Cerebellar cortex (tissue), 1 donor: ENCODE results near the gene C2orf68.
A peak's percentile ranks its signal among the peaks of the same experiment; 100 is the strongest.
"Not testable (repeated sequence)": the region's sequence is repeated elsewhere in the genome, so short reads cannot be mapped to it uniquely, and the experiment has no call there.

Source experiments
- DNase-seq: peaks from one replicate; pipeline ENCODE4 v3.0.0-alpha.2; 2015; ENCODE audit warnings: low spot score

The C2orf68 gene

DNA sequence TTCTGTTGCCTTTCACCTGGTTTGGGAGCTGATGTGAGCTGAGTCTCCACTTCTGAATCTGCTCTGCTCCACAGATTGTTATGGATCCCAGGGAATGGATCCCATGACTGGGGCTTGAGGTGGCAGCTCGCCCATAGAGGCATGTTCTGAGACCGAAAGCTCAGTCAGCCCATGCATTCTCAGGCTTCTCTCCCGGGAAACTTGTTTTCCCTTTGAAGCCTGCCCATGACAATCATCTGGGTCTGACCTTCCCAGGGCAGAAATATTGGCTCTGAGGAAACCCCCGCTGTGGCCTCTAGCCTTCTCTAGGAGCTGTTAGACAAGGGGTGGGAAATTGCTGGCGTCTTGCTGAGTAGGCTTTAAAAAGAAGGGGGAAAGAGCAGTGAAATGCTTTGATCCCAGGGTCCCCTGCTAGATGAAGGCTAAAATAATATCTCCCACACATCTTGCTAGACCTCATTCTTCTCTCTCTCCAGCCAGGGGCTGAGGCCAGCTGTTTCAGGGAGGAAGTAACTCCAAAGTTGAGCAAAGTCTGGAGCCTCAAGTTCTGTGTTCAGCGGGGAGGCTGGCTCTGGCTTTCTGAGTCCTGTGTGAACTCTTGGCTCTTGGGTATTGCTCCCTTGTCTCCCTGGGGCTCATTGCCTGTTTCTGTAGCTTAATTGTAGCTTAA, 32.5 kb downstream of the C2orf68 start:
- DNase-seq, result no peak

- DNase-seq, result no peak
These were observed 33.4 kb downstream of the C2orf68 start for GRCh38 chr2:85578243-85579180.

- DNase-seq, result peak; percentile 34
These were observed 34.3 kb downstream of the C2orf68 start, which contains the start of gene VAMP8 for GRCh38 chr2:85577386-85578242. Gene VAMP8 (plus strand): TSS chr2:85577586. CDS start chr2:85577647, 61 bp downstream.

DNA sequence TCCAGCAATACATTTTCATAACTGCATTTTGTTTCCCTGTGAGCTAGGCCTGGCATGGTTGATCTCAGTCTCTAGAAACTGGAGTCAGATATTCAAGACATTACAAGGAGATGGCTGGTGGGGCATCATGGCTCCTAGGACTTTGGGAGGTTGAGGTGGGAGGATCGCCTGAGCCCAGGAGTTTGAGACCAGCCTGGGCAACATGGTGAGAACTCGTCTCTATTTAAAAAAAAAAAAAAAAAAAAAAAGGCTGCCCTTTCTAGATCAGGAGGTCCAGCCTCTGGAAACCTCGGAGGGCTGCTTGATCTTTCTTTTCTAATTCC, 34.8 kb downstream of the C2orf68 start:
- DNase-seq, result no peak

GRCh38 chr2:85575739-85576138, 36.1 kb downstream of the C2orf68 start:
- DNase-seq, result no peak

GRCh38 chr2:85566265-85566664, 45.6 kb downstream of the C2orf68 start:
- no peak for DNase-seq

DNA sequence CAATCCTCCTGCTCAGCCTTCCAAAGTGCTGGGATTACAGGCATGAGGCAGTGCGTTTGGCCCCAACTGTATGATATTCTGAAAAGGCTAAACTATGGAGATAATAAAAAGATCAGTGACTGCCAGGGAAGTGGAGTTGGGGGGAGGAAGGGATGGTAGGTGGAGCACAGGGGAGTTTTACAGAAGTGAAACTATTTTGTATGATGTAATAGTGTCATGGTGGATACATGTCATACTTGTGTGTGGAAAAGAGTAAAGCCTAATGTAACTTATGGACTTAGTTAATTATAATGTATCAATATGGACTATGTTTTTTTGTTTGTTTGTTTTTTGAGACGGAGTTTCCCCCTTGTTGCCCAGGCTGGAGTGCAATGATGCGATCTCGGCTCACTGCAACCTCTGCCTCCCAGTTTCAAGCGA, 47.7 kb downstream of the C2orf68 start:
- DNase-seq, result no peak

DNA sequence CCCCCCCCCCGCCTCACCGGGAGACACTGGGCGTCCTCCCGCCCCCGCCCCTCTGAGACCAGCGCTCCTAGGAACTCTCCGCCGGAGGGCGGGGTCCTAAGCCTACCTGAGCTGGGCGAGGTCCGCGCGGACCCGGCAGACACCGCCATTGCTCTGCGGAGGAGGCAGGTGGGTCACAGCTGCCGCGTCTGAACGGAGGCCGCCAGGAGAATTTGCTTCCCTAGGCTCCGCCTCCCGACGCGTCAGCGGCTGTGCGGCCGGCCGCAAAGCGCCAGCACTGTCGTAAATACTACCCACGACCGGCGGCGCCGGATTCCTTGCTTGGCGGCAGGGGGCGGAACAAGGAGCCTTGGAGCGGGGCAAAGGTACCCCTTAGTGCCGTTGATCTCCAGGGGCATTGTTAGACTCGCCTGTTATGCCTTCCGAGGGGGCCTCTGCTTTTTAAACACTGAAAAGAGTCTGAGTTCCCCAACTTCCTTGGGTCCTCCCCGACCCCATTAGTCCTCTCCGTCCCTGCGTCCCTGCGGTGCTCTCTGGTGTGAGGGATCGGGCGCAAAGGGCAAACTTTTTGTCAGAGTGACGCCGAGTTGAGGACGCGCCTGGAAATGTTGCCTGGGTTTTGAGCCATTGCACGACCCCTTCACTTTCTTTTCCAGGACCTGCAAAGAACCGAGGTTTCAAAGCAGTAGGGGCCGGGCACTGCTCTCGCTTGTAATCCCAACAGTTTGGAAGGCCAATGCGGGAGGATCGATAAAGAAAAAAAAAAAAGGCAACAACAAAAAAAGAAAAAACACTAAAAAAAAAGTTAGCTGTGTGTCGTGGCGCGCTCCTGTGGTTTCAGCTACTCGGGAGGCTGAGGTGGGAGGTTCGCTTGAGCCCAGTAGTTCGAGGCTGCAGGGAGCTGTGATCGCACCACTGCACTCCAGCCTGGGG, 50.3 kb downstream of the C2orf68 start, which contains the start of gene GGCX:
GGCX (minus strand) TSS at position 214 of the 933 bp plus-strand sequence; CDS start at position 149, 65 bp downstream.
- DNase-seq, result peak; percentile 94

DNA sequence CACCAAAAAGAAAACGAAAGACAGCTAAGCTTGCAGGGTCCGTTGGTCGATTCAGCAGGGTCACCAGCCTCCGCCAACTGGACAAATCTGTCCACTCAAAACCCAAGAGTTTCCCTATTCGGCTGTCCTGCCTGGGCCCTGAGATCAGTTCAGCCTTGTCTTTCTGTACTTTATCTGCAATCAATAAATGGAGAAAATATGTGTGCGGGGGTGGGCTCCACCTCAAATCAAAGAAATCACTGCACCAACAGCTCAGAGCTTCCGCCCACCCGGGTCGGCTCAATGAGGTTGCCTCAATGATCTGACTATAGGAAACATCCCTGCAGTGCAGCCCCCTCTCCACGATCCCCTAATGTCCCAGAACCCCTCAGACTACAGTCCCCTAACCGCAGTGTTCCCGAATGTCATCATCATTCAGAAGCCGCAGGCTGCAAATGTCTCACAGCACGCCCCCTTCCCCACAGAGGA, 51.0 kb downstream of the C2orf68 start:
- no peak for DNase-seq

DNA sequence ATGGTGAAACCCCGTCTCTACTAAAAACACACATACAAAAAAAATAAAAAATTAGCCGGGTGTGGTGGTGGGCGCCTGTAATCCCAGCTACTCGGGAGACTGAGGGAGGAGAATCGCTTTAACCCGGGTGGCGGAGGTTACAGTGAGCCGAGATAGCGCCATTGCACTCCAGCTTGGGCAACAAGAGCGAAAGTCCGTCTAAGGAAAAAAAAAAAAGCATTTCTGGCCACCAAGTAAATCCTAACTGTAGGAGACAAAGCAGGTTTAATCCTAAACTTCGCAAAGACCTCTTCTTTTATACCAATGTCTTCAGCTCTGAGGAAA, 51.5 kb downstream of the C2orf68 start:
- DNase-seq, result not testable (repeated sequence)

GRCh38 chr2:85558160-85558559, 53.7 kb downstream of the C2orf68 start:
- DNase-seq, result no peak

- no peak for DNase-seq
These were observed 54.7 kb downstream of the C2orf68 start for GRCh38 chr2:85557130-85557529.
